HepG2 (cell line): ENCODE measurements around the gene GNAT2. TPM values are rescaled to one million over a fixed set of nuclear protein-coding genes. Genes with fewer than 3 reads are reported as not detected.

Experiments used
- ATAC-seq: fragments of 200-7000 bp; cut with Tn5 transposase; 3 replicates; pipeline ENCODE4 v1.9.1; 2020; ENCODE audit warnings: mild to moderate bottlenecking, moderate library complexity
- BruUV-seq: library from RNA; stranded (reverse); fragments of 400-500 nt; replicated peaks from 2 replicates; lab custom pipeline; 2021; lab: Mats Ljungman, UMichigan
- CTCF ChIA-PET: fragments of 300-600 bp; formaldehyde crosslinking; extraction: SDS; loops from one replicate; lab custom pipeline; 2021; ENCODE audit warnings: low total read pairs, inconsistent platforms, low intra/inter-chr PET ratio; lab: Yijun Ruan, JAX
- POLR2A ChIA-PET: fragments of 350-600 bp; sonication (Branson Sonifier 250); formaldehyde crosslinking; loops from one replicate; lab custom pipeline; 2020; ENCODE audit warnings: antibody characterized with exemption, inconsistent platforms; lab: Yijun Ruan, JAX
- DNase-seq: peaks from one replicate; pipeline ENCODE4 v3.0.0-alpha.2; 2015; ENCODE audit warnings: low spot score
- FAIRE-seq: peaks from 3 replicates; lab custom pipeline; 2011; peaks lifted over from hg19 to GRCh38; lab: Jason Lieb, UNC
- H2AFZ ChIP-seq: one replicate; pipeline ENCODE4 v1.6.1; 2011; ENCODE audit warnings: low read length, inconsistent platforms
- H3K27ac ChIP-seq: fragments of 300-600 bp; 3 replicates; pipeline ENCODE4 v1.8.0; 2011; ENCODE audit warnings: mixed run types, mild to moderate bottlenecking, mixed read lengths, low read length, inconsistent platforms; ENCODE audit not compliant: insufficient read depth; ENCODE audit errors: extremely low read length
- H3K27me3 ChIP-seq, 2 experiments: fragments of 200-600 bp in 1 of 2; 2 replicates in 1 of 2; 3 replicates in 1 of 2; pipeline versions ENCODE4 v1.6.0 to v1.8.0; 2011; ENCODE audit warnings: low read length in 2 of 2, mild to moderate bottlenecking in 2 of 2, moderate library complexity in 2 of 2, inconsistent platforms in 1 of 2; ENCODE audit not compliant: insufficient read depth in 2 of 2, control insufficient read depth in 1 of 2
- H3K36me3 ChIP-seq, 2 experiments: fragments of 200-600 bp in 1 of 2; replicated peaks in 1 of 2; 2 replicates in 1 of 2; 3 replicates in 1 of 2; pipeline versions ENCODE4 v1.5.1 to v1.8.0; 2011; ENCODE audit warnings: low read length in 2 of 2, inconsistent platforms in 1 of 2; ENCODE audit not compliant: insufficient read depth in 2 of 2, control insufficient read depth in 1 of 2
- H3K4me1 ChIP-seq: 2 replicates; pipeline ENCODE4 v1.5.1; 2012; ENCODE audit warnings: low read length, inconsistent platforms; ENCODE audit not compliant: insufficient read depth
- H3K4me2 ChIP-seq: 2 replicates; pipeline ENCODE4 v1.6.0; 2011; ENCODE audit warnings: low read depth, low read length, inconsistent platforms
- H3K4me3 ChIP-seq, 3 experiments: fragments of 200-600 bp in 1 of 3; sonication (generic), shearing (Covaris generic) in 1 of 3; replicated peaks in 1 of 3; 2 replicates each; pipeline ENCODE4 v1.5.1; 2011 to 2016; ENCODE audit warnings: low read length in 3 of 3, inconsistent platforms in 2 of 3, low read depth in 2 of 3, mild to moderate bottlenecking in 2 of 3, control low read depth in 1 of 3, mixed read lengths in 1 of 3; ENCODE audit not compliant: insufficient read depth in 1 of 3
- H3K79me2 ChIP-seq: one replicate; pipeline ENCODE4 v1.6.1; 2011; ENCODE audit warnings: low read length, inconsistent platforms; ENCODE audit not compliant: insufficient read depth
- H3K9ac ChIP-seq: 2 replicates; pipeline ENCODE4 v1.6.0; 2011; ENCODE audit warnings: mild to moderate bottlenecking, low read depth, low read length, inconsistent platforms; ENCODE audit not compliant: insufficient read depth
- H3K9me3 ChIP-seq: 2 replicates; pipeline ENCODE4 v1.5.1; 2012; ENCODE audit warnings: mild to moderate bottlenecking, low read length
- H4K20me1 ChIP-seq: 2 replicates; pipeline ENCODE4 v1.6.0; 2011; ENCODE audit warnings: inconsistent platforms, mild to moderate bottlenecking, low read length, moderate library complexity; ENCODE audit not compliant: insufficient read depth
- CBX5 ChIP-seq: sonication (generic); formaldehyde crosslinking; IDR thresholded peaks from 2 replicates; pipeline ENCODE4 v1.4.0; 2020; ENCODE audit warnings: missing genetic modification reagents, borderline replicate concordance
- CHD2 ChIP-seq: IDR thresholded peaks from 2 replicates; pipeline ENCODE4 v1.6.1; 2011; ENCODE audit warnings: low read depth, low read length, improper control_type of control experiment
- HNF4A ChIP-seq: sonication (generic); formaldehyde crosslinking; IDR thresholded peaks from 2 replicates; pipeline ENCODE4 v1.4.0; 2020; ENCODE audit warnings: missing genetic modification reagents
- MBD4 ChIP-seq: IDR thresholded peaks from 2 replicates; pipeline ENCODE4 v1.6.1; 2012; ENCODE audit warnings: low read length, inconsistent platforms, borderline replicate concordance
- PCBP1 ChIP-seq: fragments of 200-400 bp; formaldehyde crosslinking; IDR thresholded peaks from 2 replicates; pipeline ENCODE4 v1.6.1; 2017; ENCODE audit warnings: mild to moderate bottlenecking, low read depth, low read length, borderline replicate concordance
- ZNF264 ChIP-seq: sonication (generic); formaldehyde crosslinking; IDR thresholded peaks from 2 replicates; pipeline ENCODE4 v1.4.0; 2020; ENCODE audit warnings: missing genetic modification reagents
- ZNF598 ChIP-seq: sonication (generic); formaldehyde crosslinking; IDR thresholded peaks from 2 replicates; pipeline ENCODE4 v1.5.1; 2020; ENCODE audit warnings: mild to moderate bottlenecking, missing genetic modification reagents, borderline replicate concordance
- ZNF615 ChIP-seq: sonication (generic); formaldehyde crosslinking; IDR thresholded peaks from 2 replicates; pipeline ENCODE4 v1.5.0; 2020; ENCODE audit warnings: mild to moderate bottlenecking, missing genetic modification reagents, borderline replicate concordance
- ZSCAN20 ChIP-seq: sonication (generic); formaldehyde crosslinking; IDR thresholded peaks from 2 replicates; pipeline ENCODE4 v1.4.0; 2020; ENCODE audit warnings: missing genetic modification reagents, mild to moderate bottlenecking, borderline replicate concordance
- ZSCAN30 ChIP-seq: sonication (generic); formaldehyde crosslinking; IDR thresholded peaks from 2 replicates; pipeline ENCODE4 v1.5.0; 2020; ENCODE audit warnings: mild to moderate bottlenecking, missing genetic modification reagents
- WGBS: methylation state at CpG from one replicate; pipeline ENCODE4 v1.1.6; 2017; ENCODE audit warnings: low lambda C conversion rate; 5-methylcytosine and 5-hydroxymethylcytosine counted together
- in situ Hi-C: cut with HindIII; loops from 2 replicates; pipeline ENCODE4 v1.10.0; 2017; ENCODE audit warnings: low pct_unique_long_range_greater_than_20kb; ENCODE audit not compliant: extremely low pct_ligation_motif_present
- intact Hi-C: fragments of 100-400 bp; cut with micrococcal nuclease; formaldehyde crosslinking; loops from one replicate; pipeline ENCODE4 v1.10.0; 2022; ENCODE audit not compliant: unreplicated experiment
- polyA plus RNA-seq, 8 experiments: library from polyadenylated mRNA; depleted of rRNA in 3 of 8; stranded (reverse) in 7 of 8; unstranded in 1 of 8; fragments of >200 nt; fragmentation: Illumina TruSeq in 4 of 8; extraction: Trizol in 4 of 8; gene quantifications; 2 replicates each; pipeline versions ENCODE4 v1.2.1 to v1.2.3, GENCODE V29; 2011 to 2016; ENCODE audit warnings: low read depth in 4 of 8, missing spikeins in 1 of 8, mixed read lengths in 1 of 8; ENCODE audit not compliant: insufficient read depth in 1 of 8
- total RNA-seq, 5 experiments: library from RNA; depleted of rRNA; stranded (reverse); fragments of >200 nt; fragmentation: Illumina TruSeq; extraction: Trizol; gene quantifications; 2 replicates each; pipeline ENCODE4 v1.2.3, GENCODE V29; 2016; ENCODE audit warnings: low read depth in 1 of 5
- TF ChIP-seq, protein P1 (sequence below): sonication (generic); formaldehyde crosslinking; IDR thresholded peaks from 2 replicates; pipeline ENCODE4 v1.8.1; 2023; ENCODE audit warnings: mild to moderate bottlenecking, missing genetic modification reagents
- TF ChIP-seq, protein P2 (sequence below): IDR thresholded peaks from 2 replicates; pipeline ENCODE4 v1.6.1; 2016; ENCODE audit warnings: missing compliant biosample characterization, missing genetic modification reagents, borderline replicate concordance
- TF ChIP-seq, protein P3 (sequence below): sonication (generic); formaldehyde crosslinking; IDR thresholded peaks from 2 replicates; pipeline ENCODE4 v1.5.0; 2020; ENCODE audit warnings: mild to moderate bottlenecking, missing genetic modification reagents, moderate library complexity
- TF ChIP-seq, protein P4 (sequence below): sonication (generic); formaldehyde crosslinking; IDR thresholded peaks from 2 replicates; pipeline ENCODE4 v1.5.0; 2020; ENCODE audit warnings: mild to moderate bottlenecking, missing genetic modification reagents

GNAT2 gene
- total and polyA plus RNA-seq, 2 of the 13 experiments (the other 11 are each of a cell fraction or from before 2014, with no cell fraction given), result 0.08 to 0.20 TPM

DNA sequence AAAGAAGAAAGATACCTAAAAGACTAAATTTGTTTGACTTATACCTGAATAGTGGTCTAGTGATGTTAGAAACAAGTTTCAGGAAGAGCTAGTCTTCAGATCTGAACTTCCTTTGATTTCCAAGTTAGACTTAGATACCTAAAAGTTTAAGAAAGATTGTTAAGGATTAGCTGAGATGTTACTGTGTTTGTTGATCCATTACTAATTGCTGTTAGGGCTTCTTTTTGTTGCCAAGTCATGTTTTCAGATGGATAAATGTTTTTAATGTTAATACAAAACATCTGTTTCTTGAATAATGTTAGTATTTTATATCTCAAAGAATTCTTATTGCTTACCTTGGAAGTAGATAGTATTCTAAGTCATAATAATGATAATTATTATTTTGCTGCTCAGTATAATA lies 59.4 kb downstream of the GNAT2 start:
- no peaks in the 10 kb centered on the region for H3K27me3 ChIP-seq
- H3K9me3 ChIP-seq, result no peaks in the 10 kb centered on the region
- in situ Hi-C loops (no loop called here), intact Hi-C loops (no loop called here)
- H2AFZ ChIP-seq, result no peak overlapping the region
- H3K4me2 ChIP-seq, result no peak overlapping the region
- FAIRE-seq, result no peak
- H3K4me3 ChIP-seq, result no peak overlapping the region
- BruUV-seq, result no TSS peak
- ChIA-PET CTCF (no interaction called here), POLR2A (interaction anchor here (3.8 kb wide), 1 partner anchor 12 kb away, joined by 19 read pairs; the partner anchor contains the start of gene GNAI3)
- no peak for TF ChIP-seq PCBP1
- peaks cover 65% of the 10 kb centered on the region for H3K4me1 ChIP-seq
- no peak for ATAC-seq
- peaks cover 97% of the 10 kb centered on the region for H3K79me2 ChIP-seq
- H3K36me3 ChIP-seq, result no peaks in the 10 kb centered on the region
- no peak overlapping the region for H3K27ac ChIP-seq
- no peak overlapping the region for H3K9ac ChIP-seq
- no peak for DNase-seq
- H4K20me1 ChIP-seq, result peaks cover 36% of the 10 kb centered on the region

DNA sequence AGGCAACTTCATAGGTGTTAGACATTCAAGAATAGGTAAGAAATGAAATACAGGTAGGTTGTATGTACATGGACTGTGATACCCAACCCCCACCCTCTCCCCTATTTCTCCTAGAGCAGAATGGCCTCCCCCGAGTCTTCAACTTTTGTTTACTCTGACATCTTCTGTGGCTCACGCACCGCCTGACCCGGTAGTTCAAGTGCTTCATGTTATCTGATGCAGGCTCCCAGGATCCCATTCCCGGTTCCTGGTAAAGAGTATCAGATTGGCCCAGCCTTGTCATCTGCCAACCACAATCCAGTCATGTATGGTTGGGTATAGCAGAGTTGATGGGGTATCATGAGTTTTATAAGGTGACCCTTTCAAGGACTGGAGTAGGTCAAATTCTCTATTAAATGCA lies 61.9 kb downstream of the GNAT2 start:
- H3K4me1 ChIP-seq, result peaks cover 45% of the 10 kb centered on the region
- H3K79me2 ChIP-seq, result peaks cover 97% of the 10 kb centered on the region
- H3K36me3 ChIP-seq, result no peaks in the 10 kb centered on the region
- no TSS peak for BruUV-seq
- FAIRE-seq (no peak), ATAC-seq (no peak), DNase-seq (no peak)
- no peaks in the 10 kb centered on the region for H3K9me3 ChIP-seq
- H4K20me1 ChIP-seq, result peaks cover 28% of the 10 kb centered on the region
- H3K4me3 ChIP-seq, result no peak overlapping the region
- no peak overlapping the region for H3K27ac ChIP-seq
- H3K4me2 ChIP-seq, result no peak overlapping the region
- in situ Hi-C loops, result no loop called here
- CTCF ChIA-PET, result no interaction called here
- no peak overlapping the region for H2AFZ ChIP-seq
- no peak overlapping the region for H3K9ac ChIP-seq
- POLR2A ChIA-PET, result no interaction called here
- no peaks in the 10 kb centered on the region for H3K27me3 ChIP-seq
- intact Hi-C loops, result no loop called here
- 99% methylated on average over 5 of the region's 5 CpGs for WGBS
- TF ChIP-seq, protein P1, sequence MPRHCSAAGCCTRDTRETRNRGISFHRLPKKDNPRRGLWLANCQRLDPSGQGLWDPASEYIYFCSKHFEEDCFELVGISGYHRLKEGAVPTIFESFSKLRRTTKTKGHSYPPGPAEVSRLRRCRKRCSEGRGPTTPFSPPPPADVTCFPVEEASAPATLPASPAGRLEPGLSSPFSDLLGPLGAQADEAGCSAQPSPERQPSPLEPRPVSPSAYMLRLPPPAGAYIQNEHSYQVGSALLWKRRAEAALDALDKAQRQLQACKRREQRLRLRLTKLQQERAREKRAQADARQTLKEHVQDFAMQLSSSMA (CRISPR knock-in tag), result no peak
- TF ChIP-seq ZSCAN20 (CRISPR knock-in tag) (no peak), ZNF615 (no peak), CHD2 (no peak), MBD4 (no peak), ZSCAN30 (CRISPR knock-in tag) (no peak), CBX5 (CRISPR knock-in tag) (no peak), ZNF264 (CRISPR knock-in tag) (no peak), ZNF598 (CRISPR knock-in tag) (no peak), HNF4A (CRISPR knock-in tag) (no peak)
- TF ChIP-seq, protein P2, sequence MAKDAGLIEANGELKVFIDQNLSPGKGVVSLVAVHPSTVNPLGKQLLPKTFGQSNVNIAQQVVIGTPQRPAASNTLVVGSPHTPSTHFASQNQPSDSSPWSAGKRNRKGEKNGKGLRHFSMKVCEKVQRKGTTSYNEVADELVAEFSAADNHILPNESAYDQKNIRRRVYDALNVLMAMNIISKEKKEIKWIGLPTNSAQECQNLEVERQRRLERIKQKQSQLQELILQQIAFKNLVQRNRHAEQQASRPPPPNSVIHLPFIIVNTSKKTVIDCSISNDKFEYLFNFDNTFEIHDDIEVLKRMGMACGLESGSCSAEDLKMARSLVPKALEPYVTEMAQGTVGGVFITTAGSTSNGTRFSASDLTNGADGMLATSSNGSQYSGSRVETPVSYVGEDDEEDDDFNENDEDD (CRISPR knock-in tag), result no peak
- TF ChIP-seq, protein P3, sequence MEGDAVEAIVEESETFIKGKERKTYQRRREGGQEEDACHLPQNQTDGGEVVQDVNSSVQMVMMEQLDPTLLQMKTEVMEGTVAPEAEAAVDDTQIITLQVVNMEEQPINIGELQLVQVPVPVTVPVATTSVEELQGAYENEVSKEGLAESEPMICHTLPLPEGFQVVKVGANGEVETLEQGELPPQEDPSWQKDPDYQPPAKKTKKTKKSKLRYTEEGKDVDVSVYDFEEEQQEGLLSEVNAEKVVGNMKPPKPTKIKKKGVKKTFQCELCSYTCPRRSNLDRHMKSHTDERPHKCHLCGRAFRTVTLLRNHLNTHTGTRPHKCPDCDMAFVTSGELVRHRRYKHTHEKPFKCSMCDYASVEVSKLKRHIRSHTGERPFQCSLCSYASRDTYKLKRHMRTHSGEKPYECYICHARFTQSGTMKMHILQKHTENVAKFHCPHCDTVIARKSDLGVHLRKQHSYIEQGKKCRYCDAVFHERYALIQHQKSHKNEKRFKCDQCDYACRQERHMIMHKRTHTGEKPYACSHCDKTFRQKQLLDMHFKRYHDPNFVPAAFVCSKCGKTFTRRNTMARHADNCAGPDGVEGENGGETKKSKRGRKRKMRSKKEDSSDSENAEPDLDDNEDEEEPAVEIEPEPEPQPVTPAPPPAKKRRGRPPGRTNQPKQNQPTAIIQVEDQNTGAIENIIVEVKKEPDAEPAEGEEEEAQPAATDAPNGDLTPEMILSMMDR (CRISPR knock-in tag), result no peak
- TF ChIP-seq, protein P4, sequence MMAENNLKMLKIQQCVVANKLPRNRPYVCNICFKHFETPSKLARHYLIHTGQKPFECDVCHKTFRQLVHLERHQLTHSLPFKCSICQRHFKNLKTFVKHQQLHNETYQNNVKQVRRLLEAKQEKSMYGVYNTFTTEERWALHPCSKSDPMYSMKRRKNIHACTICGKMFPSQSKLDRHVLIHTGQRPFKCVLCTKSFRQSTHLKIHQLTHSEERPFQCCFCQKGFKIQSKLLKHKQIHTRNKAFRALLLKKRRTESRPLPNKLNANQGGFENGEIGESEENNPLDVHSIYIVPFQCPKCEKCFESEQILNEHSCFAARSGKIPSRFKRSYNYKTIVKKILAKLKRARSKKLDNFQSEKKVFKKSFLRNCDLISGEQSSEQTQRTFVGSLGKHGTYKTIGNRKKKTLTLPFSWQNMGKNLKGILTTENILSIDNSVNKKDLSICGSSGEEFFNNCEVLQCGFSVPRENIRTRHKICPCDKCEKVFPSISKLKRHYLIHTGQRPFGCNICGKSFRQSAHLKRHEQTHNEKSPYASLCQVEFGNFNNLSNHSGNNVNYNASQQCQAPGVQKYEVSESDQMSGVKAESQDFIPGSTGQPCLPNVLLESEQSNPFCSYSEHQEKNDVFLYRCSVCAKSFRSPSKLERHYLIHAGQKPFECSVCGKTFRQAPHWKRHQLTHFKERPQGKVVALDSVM, result no peak
